Activated naive CD4-positive, alpha-beta T cell (primary cell): ENCODE measurements around the gene EVI2A.

Experiments
- DNase-seq, 4 experiments: peaks; one replicate each; lab custom pipeline; 2025; lab: John Stamatoyannopoulos, UW

Gene EVI2A

DNA sequence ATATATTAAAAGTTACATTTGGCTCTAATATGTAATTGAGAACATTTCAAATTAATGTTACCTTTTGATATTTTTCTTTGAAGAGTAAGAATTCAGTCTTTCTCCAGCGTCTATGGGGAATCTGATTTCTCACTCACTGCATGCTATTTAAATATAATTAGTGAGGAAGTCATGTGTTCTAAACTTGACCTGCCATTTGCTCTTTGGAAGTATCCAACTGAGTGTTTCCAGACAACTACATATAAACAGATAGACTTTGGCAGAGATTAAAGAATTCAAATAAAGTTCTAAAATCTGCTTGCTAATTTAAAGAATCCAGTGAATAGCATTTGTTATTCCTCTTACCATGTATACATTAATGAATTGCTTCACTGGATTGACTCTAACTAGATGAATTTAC is 47.9 kb downstream of the EVI2A start:
- no peak for DNase-seq

DNA sequence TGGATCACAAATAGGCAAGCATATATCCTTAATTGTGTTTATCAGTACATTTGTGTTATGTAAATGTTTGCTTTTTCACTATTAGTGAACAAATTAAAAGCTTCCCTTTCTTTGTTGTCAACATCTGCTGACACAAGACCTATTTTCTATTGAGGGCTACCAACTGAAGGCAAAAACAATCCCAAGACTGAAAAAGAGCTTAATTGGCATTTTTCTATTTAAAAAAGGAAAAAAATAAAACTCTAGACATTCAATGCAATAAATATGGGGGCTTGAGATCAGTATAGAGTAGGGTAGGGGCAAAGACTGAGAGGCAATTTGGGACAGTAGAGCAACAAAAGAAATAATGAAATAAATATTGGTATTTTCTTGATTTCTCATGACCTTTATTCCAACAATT is 48.6 kb downstream of the EVI2A start:
- no peak for DNase-seq

DNA sequence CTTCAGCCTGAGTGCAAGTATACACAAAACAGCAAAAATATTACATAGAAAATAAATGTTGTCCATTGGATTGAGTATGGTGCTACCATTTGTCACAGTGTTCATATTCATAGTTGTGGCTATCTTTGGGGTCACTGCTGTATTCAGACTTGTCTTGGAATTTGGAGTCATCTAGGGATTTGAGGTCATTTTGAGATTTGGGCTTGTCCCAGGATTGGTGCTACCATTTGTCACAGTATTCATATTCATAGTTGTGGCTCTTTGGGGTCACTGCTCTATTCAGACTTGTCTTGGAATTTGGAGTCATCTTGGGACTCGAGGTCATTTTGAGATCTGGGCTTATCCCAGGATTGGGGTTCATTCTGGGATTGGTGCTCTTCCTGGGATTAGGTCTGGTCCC is 49.2 kb downstream of the EVI2A start:
- no peak for DNase-seq

DNA sequence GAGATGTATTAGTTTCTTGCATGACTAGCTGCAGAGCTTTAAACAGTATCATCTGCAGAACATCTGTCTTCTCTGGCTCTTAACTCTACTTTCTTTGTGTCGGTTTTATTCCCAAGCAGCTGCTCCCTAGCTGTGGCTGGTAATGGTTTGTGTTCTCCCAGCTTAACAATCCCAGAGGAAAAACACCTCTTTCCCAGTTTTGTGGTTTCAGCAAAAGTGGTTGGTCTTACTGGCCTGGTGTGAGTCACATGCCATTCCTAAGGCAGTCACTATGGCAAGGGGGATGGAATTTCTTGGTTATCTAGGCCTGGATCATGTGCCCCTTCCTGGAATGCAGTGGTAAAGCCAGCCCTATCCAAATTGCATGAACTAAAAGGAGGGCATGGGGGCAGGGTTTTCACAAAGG is 51.8 kb downstream of the EVI2A start:
- no peak for DNase-seq

DNA sequence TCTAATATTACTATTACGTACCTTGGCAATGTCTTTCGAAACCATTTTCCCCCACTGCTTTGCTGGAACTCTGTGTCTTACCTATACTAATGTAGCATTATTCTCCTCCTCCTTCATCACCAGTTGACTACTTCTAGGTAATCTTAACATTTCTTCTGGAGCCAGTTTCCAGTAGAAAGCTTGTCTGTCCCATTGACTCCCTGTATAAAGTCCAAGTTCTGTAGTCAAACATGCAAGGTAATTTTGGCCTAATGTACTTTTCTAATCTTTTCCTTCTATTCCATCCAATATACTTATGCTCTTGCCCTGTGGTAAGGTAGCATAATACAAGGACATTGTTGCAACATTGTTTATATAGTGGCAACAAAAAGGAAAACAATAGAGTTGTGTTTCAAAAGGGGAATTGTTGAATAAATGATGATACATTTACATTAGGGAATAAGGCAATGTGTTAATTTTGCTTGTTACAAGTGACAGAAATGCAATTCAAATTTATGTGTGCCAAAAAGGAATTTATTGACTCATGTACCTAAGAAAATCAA is 52.3 kb downstream of the EVI2A start:
- no peak for DNase-seq
